HepG2 (cell line): ENCODE data around the gene VAMP8. TPM values are rescaled to one million over a fixed set of nuclear protein-coding genes. Genes with fewer than 3 reads are reported as not detected.

ENCODE experiments used
- ATF7 ChIP-seq, 2 experiments: fragments of 450-650 bp in 1 of 2; sonication (generic) in 1 of 2; formaldehyde crosslinking in 1 of 2; IDR thresholded peaks; 2 replicates each; pipeline versions ENCODE4 v1.4.0 to v1.6.1; 2016 to 2020; ENCODE audit warnings: antibody characterized with exemption in 1 of 2, mild to moderate bottlenecking in 1 of 2, missing genetic modification reagents in 1 of 2
- CHD2 ChIP-seq: IDR thresholded peaks from 2 replicates; pipeline ENCODE4 v1.6.1; 2011; ENCODE audit warnings: low read depth, low read length, improper control_type of control experiment
- KDM2A ChIP-seq: sonication (generic); formaldehyde crosslinking; IDR thresholded peaks from 2 replicates; pipeline ENCODE4 v1.4.0; 2020; ENCODE audit warnings: low read depth, missing genetic modification reagents, borderline replicate concordance
- NFYC ChIP-seq: IDR thresholded peaks from 2 replicates; pipeline ENCODE4 v1.6.1; 2016; ENCODE audit warnings: missing genetic modification reagents, missing compliant biosample characterization
- PCBP2 ChIP-seq: fragments of 200-400 bp; formaldehyde crosslinking; optimal IDR thresholded peaks from 2 replicates; pipeline ENCODE3; 2018; ENCODE audit warnings: low read length, low read depth; ENCODE audit not compliant: poor library complexity, severe bottlenecking
- SMC3 ChIP-seq: IDR thresholded peaks from 2 replicates; pipeline ENCODE4 v1.6.1; 2011; ENCODE audit warnings: low read length, improper control_type of control experiment
- SOX6 ChIP-seq, 2 experiments: fragments of 450-650 bp in 1 of 2; sonication (generic) in 1 of 2; formaldehyde crosslinking in 1 of 2; IDR thresholded peaks; 2 replicates each; pipeline versions ENCODE4 v1.4.0 to v1.6.1; 2017 to 2020; ENCODE audit warnings: antibody characterized with exemption in 1 of 2, mild to moderate bottlenecking in 1 of 2, missing genetic modification reagents in 1 of 2
- TAF15 ChIP-seq: fragments of 200-400 bp; formaldehyde crosslinking; IDR thresholded peaks from one replicate; pipeline ENCODE4 v1.6.1; 2018; ENCODE audit warnings: mild to moderate bottlenecking, low read depth, low read length; ENCODE audit not compliant: poor library complexity, severe bottlenecking
- TMF1 ChIP-seq: sonication (generic); formaldehyde crosslinking; IDR thresholded peaks from 2 replicates; pipeline ENCODE4 v1.8.1; 2022; ENCODE audit warnings: low read depth, missing genetic modification reagents
- TOE1 ChIP-seq: sonication (generic); formaldehyde crosslinking; IDR thresholded peaks from 2 replicates; pipeline ENCODE4 v1.4.0; 2020; ENCODE audit warnings: mild to moderate bottlenecking, missing genetic modification reagents
- TRIM22 ChIP-seq: fragments of 450-650 bp; IDR thresholded peaks from 2 replicates; pipeline ENCODE4 v1.6.1; 2017
- ZBTB26 ChIP-seq: IDR thresholded peaks from 2 replicates; pipeline ENCODE4 v1.6.1; 2016; ENCODE audit warnings: missing compliant biosample characterization, missing genetic modification reagents, borderline replicate concordance
- ZC3H13 ChIP-seq: sonication (generic); formaldehyde crosslinking; IDR thresholded peaks from 2 replicates; pipeline ENCODE4 v1.8.1; 2023; ENCODE audit warnings: mild to moderate bottlenecking, missing genetic modification reagents, moderate library complexity
- ZNF10 ChIP-seq: sonication (generic); formaldehyde crosslinking; IDR thresholded peaks from 2 replicates; pipeline ENCODE4 v1.4.0; 2020; ENCODE audit warnings: mild to moderate bottlenecking, low read depth, missing genetic modification reagents, borderline replicate concordance
- ZNF326 ChIP-seq: sonication (generic); formaldehyde crosslinking; IDR thresholded peaks from 2 replicates; pipeline ENCODE4 v1.4.0; 2020; ENCODE audit warnings: missing genetic modification reagents, borderline replicate concordance
- ZNF577 ChIP-seq: sonication (generic); formaldehyde crosslinking; IDR thresholded peaks from 2 replicates; pipeline ENCODE4 v1.4.0; 2020; ENCODE audit warnings: mild to moderate bottlenecking, low read depth, missing genetic modification reagents, borderline replicate concordance
- polyA plus RNA-seq, 8 experiments: library from polyadenylated mRNA; depleted of rRNA in 3 of 8; stranded (reverse) in 7 of 8; unstranded in 1 of 8; fragments of >200 nt; fragmentation: Illumina TruSeq in 4 of 8; extraction: Trizol in 4 of 8; gene quantifications; 2 replicates each; pipeline versions ENCODE4 v1.2.1 to v1.2.3, GENCODE V29; 2011 to 2016; ENCODE audit warnings: low read depth in 4 of 8, missing spikeins in 1 of 8, mixed read lengths in 1 of 8; ENCODE audit not compliant: insufficient read depth in 1 of 8
- total RNA-seq, 5 experiments: library from RNA; depleted of rRNA; stranded (reverse); fragments of >200 nt; fragmentation: Illumina TruSeq; extraction: Trizol; gene quantifications; 2 replicates each; pipeline ENCODE4 v1.2.3, GENCODE V29; 2016; ENCODE audit warnings: low read depth in 1 of 5
- TF ChIP-seq, protein P1 (sequence below): sonication (generic); formaldehyde crosslinking; IDR thresholded peaks from 2 replicates; pipeline ENCODE4 v1.8.1; 2023; ENCODE audit warnings: mild to moderate bottlenecking, inconsistent platforms, moderate library complexity, missing genetic modification reagents, borderline replicate concordance
- TF ChIP-seq, protein P2 (sequence below): IDR thresholded peaks from 2 replicates; pipeline ENCODE4 v1.6.1; 2016; ENCODE audit warnings: missing biosample characterization, missing genetic modification reagents, low read depth

VAMP8 gene
- total and polyA plus RNA-seq, 2 of the 13 experiments (the other 11 are each of a cell fraction or from before 2014, with no cell fraction given): 83.3 to 157 TPM

- TF ChIP-seq CHD2: peak; percentile 11; the same call in 1 of the 2 replicates
- peak; percentile 40 for TF ChIP-seq PCBP2
- TF ChIP-seq TOE1 (CRISPR knock-in tag): 0 out of 2 replicates have a peak, but pooled peaks have one; percentile 58
- TF ChIP-seq SMC3: no peak
- no peak for TF ChIP-seq TRIM22
- no peak for TF ChIP-seq ZNF577 (CRISPR knock-in tag)
- no peak for TF ChIP-seq TMF1 (CRISPR knock-in tag)
- no peak for TF ChIP-seq SOX6 (IDR thresholded peaks at IDR 0.05)
- TF ChIP-seq SOX6 (CRISPR knock-in tag; IDR thresholded peaks at IDR 0.05): peak; percentile 38; the same call in 1 of the 2 replicates
- peak; percentile 39 for TF ChIP-seq TAF15
- 0 out of 2 replicates have a peak, but pooled peaks have one; percentile 90 for TF ChIP-seq ZNF326 (CRISPR knock-in tag)
- TF ChIP-seq, protein P1, sequence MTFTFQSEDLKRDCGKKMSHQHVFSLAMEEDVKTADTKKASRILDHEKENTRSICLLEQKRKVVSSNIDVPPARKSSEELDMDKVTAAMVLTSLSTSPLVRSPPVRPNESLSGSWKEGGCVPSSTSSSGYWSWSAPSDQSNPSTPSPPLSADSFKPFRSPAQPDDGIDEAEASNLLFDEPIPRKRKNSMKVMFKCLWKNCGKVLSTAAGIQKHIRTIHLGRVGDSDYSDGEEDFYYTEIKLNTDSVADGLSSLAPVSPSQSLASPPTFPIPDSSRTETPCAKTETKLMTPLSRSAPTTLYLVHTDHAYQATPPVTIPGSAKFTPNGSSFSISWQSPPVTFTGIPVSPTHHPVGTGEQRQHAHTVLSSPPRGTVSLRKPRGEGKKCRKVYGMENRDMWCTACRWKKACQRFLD (CRISPR knock-in tag): peak; percentile 35; the same call in 1 of the 2 replicates
- TF ChIP-seq, protein P2, sequence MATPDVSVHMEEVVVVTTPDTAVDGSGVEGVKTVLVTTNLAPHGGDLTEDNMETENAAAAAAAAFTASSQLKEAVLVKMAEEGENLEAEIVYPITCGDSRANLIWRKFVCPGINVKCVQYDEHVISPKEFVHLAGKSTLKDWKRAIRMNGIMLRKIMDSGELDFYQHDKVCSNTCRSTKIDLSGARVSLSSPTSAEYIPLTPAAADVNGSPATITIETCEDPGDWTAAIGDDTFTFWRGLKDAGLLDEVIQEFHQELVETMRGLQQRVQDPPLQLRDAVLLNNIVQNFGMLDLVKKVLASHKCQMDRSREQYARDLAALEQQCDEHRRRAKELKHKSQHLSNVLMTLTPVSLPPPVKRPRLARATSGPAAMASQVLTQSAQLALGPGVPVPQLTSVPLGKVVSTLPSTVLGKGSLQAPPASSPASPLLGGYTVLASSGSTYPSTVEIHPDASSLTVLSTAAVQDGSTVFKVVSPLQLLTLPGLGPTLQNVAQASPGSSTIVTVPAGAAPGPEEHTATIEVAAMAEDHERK: no peak
- TF ChIP-seq ZC3H13 (CRISPR knock-in tag): 0 out of 2 replicates have a peak, but pooled peaks have one; percentile 36
- TF ChIP-seq NFYC (CRISPR knock-in tag): peak; percentile 42; the same call in 1 of the 2 replicates
- TF ChIP-seq ATF7 (IDR thresholded peaks at IDR 0.05): no peak
- peak; percentile 28; the same call in 1 of the 2 replicates for TF ChIP-seq ATF7 (CRISPR knock-in tag; IDR thresholded peaks at IDR 0.05)
- TF ChIP-seq ZNF10 (CRISPR knock-in tag): no peak
- peak; percentile 75; the same call in 1 of the 2 replicates for TF ChIP-seq ZBTB26 (CRISPR knock-in tag)
- peak; percentile 64; the same call in 1 of the 2 replicates for TF ChIP-seq KDM2A
Measured at GRCh38 chr2:85601771-85602475, 24.5 kb downstream of the VAMP8 start (continued).
